GM12878 (cell line): ENCODE results near the gene SUGP2. TPM values are rescaled to one million over a fixed set of nuclear protein-coding genes. Genes with fewer than 3 reads are reported as not detected.
"Not testable (repeated sequence)": the region's sequence is repeated elsewhere in the genome, so short reads cannot be mapped to it uniquely, and the experiment has no call there.

Experiments used
- ATAC-seq: fragments of 200-7000 bp; cut with Tn5 transposase; 3 replicates; pipeline ENCODE4 v1.9.1; 2020; ENCODE audit warnings: mild to moderate bottlenecking, moderate library complexity
- BruUV-seq: library from RNA; stranded (reverse); fragments of 400-500 nt; replicated peaks from 2 replicates; lab custom pipeline; 2021; lab: Mats Ljungman, UMichigan
- CTCF ChIA-PET: fragments of 300-600 bp; sonication (Branson Sonifier 250); formaldehyde crosslinking; extraction: SDS; loops from one replicate; lab custom pipeline; 2021; ENCODE audit warnings: inconsistent platforms; lab: Yijun Ruan, JAX
- POLR2A ChIA-PET: fragments of 350-600 bp; formaldehyde crosslinking; extraction: SDS; loops from one replicate; lab custom pipeline; 2021; ENCODE audit warnings: inconsistent platforms; lab: Charles Lee
- RAD21 ChIA-PET: fragments of 300-600 bp; sonication (Branson Sonifier 250); formaldehyde crosslinking; loops from one replicate; lab custom pipeline; 2023; ENCODE audit warnings: antibody characterized with exemption; ENCODE audit not compliant: unreplicated experiment; lab: Charles Lee
- SMC1A ChIA-PET: fragments of 300-600 bp; sonication (Branson Sonifier 250); formaldehyde crosslinking; loops from one replicate; lab custom pipeline; 2023; ENCODE audit not compliant: unreplicated experiment, uncharacterized antibody; lab: Charles Lee
- DNase-seq: peaks from one replicate; pipeline ENCODE4 v3.0.0-alpha.2; 2011; ENCODE audit warnings: low read depth, low spot score
- FAIRE-seq: peaks from 3 replicates; lab custom pipeline; 2011; peaks lifted over from hg19 to GRCh38; lab: Jason Lieb, UNC
- H2AFZ ChIP-seq: 2 replicates; pipeline ENCODE4 v1.6.0; 2011; ENCODE audit warnings: low read depth, low read length, control low read depth; ENCODE audit not compliant: control insufficient read depth
- H3K27ac ChIP-seq: 2 replicates; pipeline ENCODE4 v1.5.1; 2011; ENCODE audit warnings: control low read depth; ENCODE audit not compliant: control insufficient read depth, insufficient read depth
- H3K27me3 ChIP-seq, 2 experiments: replicated peaks in 1 of 2; 2 replicates each; pipeline versions ENCODE4 v1.6.0 to v1.6.1; 2011; ENCODE audit warnings: low read length in 1 of 2; ENCODE audit not compliant: control insufficient read depth in 2 of 2, insufficient read depth in 2 of 2
- H3K36me3 ChIP-seq, 2 experiments: 2 replicates each; pipeline ENCODE4 v1.5.1; 2011; ENCODE audit warnings: low read length in 1 of 2; ENCODE audit not compliant: control insufficient read depth in 2 of 2, insufficient read depth in 2 of 2
- H3K4me1 ChIP-seq: 2 replicates; pipeline ENCODE4 v1.6.1; 2011; ENCODE audit warnings: mild to moderate bottlenecking, low read length, moderate library complexity, mixed read lengths; ENCODE audit not compliant: control insufficient read depth, insufficient read depth
- H3K4me2 ChIP-seq: 2 replicates; pipeline ENCODE4 v1.6.0; 2011; ENCODE audit warnings: control low read depth; ENCODE audit not compliant: control insufficient read depth, insufficient read depth
- H3K4me3 ChIP-seq: fragments of 200-600 bp; sonication (generic); 2 replicates; pipeline ENCODE4 v1.5.1; 2016
- H3K79me2 ChIP-seq: 2 replicates; pipeline ENCODE4 v1.6.0; 2011; ENCODE audit warnings: low read length; ENCODE audit not compliant: control insufficient read depth, insufficient read depth
- H3K9ac ChIP-seq: 2 replicates; pipeline ENCODE4 v1.8.0; 2011; ENCODE audit warnings: low read length, control low read depth, mixed read lengths; ENCODE audit not compliant: control insufficient read depth, insufficient read depth
- H3K9me3 ChIP-seq: replicated peaks from 3 replicates; pipeline ENCODE4 v1.5.1; 2011; ENCODE audit warnings: mild to moderate bottlenecking, low read length; ENCODE audit not compliant: control insufficient read depth, insufficient read depth
- H4K20me1 ChIP-seq: 2 replicates; pipeline ENCODE4 v1.6.0; 2011; ENCODE audit not compliant: control insufficient read depth, insufficient read depth
- MTA3 ChIP-seq: IDR thresholded peaks from 2 replicates; pipeline ENCODE4 v1.6.1; 2012; ENCODE audit warnings: low read length, inconsistent platforms, borderline replicate concordance
- RELB ChIP-seq: fragments of 450-650 bp; IDR thresholded peaks from 2 replicates; pipeline ENCODE4 v1.6.1; 2017; ENCODE audit warnings: low read depth, mild to moderate bottlenecking, moderate library complexity
- REST ChIP-seq: IDR thresholded peaks from 2 replicates; pipeline ENCODE4 v1.6.1; 2012; ENCODE audit warnings: mild to moderate bottlenecking, low read depth, low read length
- SKIL ChIP-seq: fragments of 450-650 bp; IDR thresholded peaks from 2 replicates; pipeline ENCODE4 v1.6.1; 2017; ENCODE audit warnings: mild to moderate bottlenecking, low read depth, inconsistent platforms; ENCODE audit not compliant: poor library complexity, severe bottlenecking
- ZNF207 ChIP-seq: fragments of 450-650 bp; IDR thresholded peaks from 2 replicates; pipeline ENCODE4 v1.6.1; 2014; ENCODE audit warnings: antibody characterized with exemption, mild to moderate bottlenecking, borderline replicate concordance
- WGBS: methylation state at CpG from one replicate; pipeline ENCODE4 v1.1.6; 2016; ENCODE audit warnings: low lambda C conversion rate; ENCODE audit not compliant: insufficient replicate concordance, insufficient coverage; ENCODE audit errors: missing lambda C conversion rate; 5-methylcytosine and 5-hydroxymethylcytosine counted together
- in situ Hi-C: fragments of 300-500 bp; cut with MboI; formaldehyde crosslinking; loops from 9 replicates; pipeline ENCODE4 v1.14.3; 2018; ENCODE audit warnings: mixed read lengths
- intact Hi-C: fragments of 100-400 bp; cut with micrococcal nuclease; formaldehyde crosslinking; loops from one replicate; pipeline ENCODE4 v1.14.2; 2022; ENCODE audit not compliant: unreplicated experiment
- polyA plus RNA-seq, 11 experiments: library from polyadenylated mRNA; depleted of rRNA in 4 of 11; unstranded in 6 of 11; stranded (reverse) in 5 of 11; fragments of >200 nt; fragmentation: Nextera tagmentation in 4 of 11; fragmentation: Illumina TruSeq in 1 of 11; extraction: Ambion mirVana in 4 of 11; extraction: Trizol in 1 of 11; gene quantifications; 1 replicate in 1 of 11; 2 replicates in 10 of 11; pipeline versions ENCODE4 v1.2.1 to v1.2.3, GENCODE V29; 2011 to 2016; ENCODE audit warnings: inconsistent platforms in 2 of 11, missing spikeins in 2 of 11, low read depth in 1 of 11
- total RNA-seq, 4 experiments: library from RNA; depleted of rRNA in 3 of 4; stranded (reverse); fragments of >200 nt in 3 of 4; fragmentation: Illumina TruSeq in 1 of 4; extraction: Trizol in 1 of 4; gene quantifications; 2 replicates each; pipeline versions ENCODE4 v1.2.1 to v1.2.3, GENCODE V29; 2013 to 2021

Gene SUGP2
- total and polyA plus RNA-seq, 10 of the 15 experiments (the other 5 are each of a cell fraction or from before 2014, with no cell fraction given) = 15.0 to 120 (median 57.2) TPM

GRCh38 chr19:19023376-19023775, 9.9 kb downstream of the SUGP2 start:
- ChIA-PET POLR2A (interaction anchor here (0.9 kb wide), 1 partner anchor 151 kb away, joined by 3 read pairs; no protein-coding TSS in a partner anchor), CTCF (interaction anchor here (0.8 kb wide), 1 partner anchor 264 kb away, joined by 3 read pairs; no protein-coding TSS in a partner anchor)
- 100% methylated on average over 1 of the region's 1 CpG for WGBS
- H3K9ac ChIP-seq, H2AFZ ChIP-seq, DNase-seq, H3K27ac ChIP-seq, RAD21 ChIA-PET, H4K20me1 ChIP-seq, H3K9me3 ChIP-seq, H3K4me1 ChIP-seq, ATAC-seq, BruUV-seq, H3K4me2 ChIP-seq, FAIRE-seq, in situ Hi-C loops, SMC1A ChIA-PET, intact Hi-C loops, H3K4me3 ChIP-seq, H3K27me3 ChIP-seq: not testable (repeated sequence)
- peaks cover 18 to 42% of the 10 kb centered on the region in 2 experiments for H3K36me3 ChIP-seq
- peaks cover 20% of the 10 kb centered on the region for H3K79me2 ChIP-seq

GRCh38 chr19:19022380-19022961, 10.8 kb downstream of the SUGP2 start:
- no peak overlapping the region for H3K9ac ChIP-seq
- RAD21 ChIA-PET = no interaction called here
- H3K27ac ChIP-seq = no peak overlapping the region
- WGBS = 91% methylated on average over 4 of the region's 4 CpGs
- H3K79me2 ChIP-seq = peaks cover 20% of the 10 kb centered on the region
- SMC1A ChIA-PET = no interaction called here
- no peak overlapping the region for H3K4me2 ChIP-seq
- POLR2A ChIA-PET = interaction anchor here (0.6 to 0.9 kb wide), 2 partner anchors 19 to 152 kb away, joined by 3 to 4 read pairs; no protein-coding TSS in a partner anchor
- no peak; the same call in 2 of the 3 replicates for ATAC-seq
- intact Hi-C loops = no loop called here
- in situ Hi-C loops = no loop called here
- CTCF ChIA-PET = interaction anchor here (0.5 to 1.0 kb wide), 2 partner anchors 22 to 261 kb away, joined by 3 to 4 read pairs; no protein-coding TSS in a partner anchor
- H2AFZ ChIP-seq = no peak overlapping the region
- H3K27me3 ChIP-seq = no peaks in the 10 kb centered on the region
- no peaks in the 10 kb centered on the region for H3K4me1 ChIP-seq
- TF ChIP-seq SKIL (no peak), RELB (no peak), REST (no peak), ZNF207 (no peak), MTA3 (no peak)
- TF ChIP-seq, all 136 proteins: peak for 0
- H3K9me3 ChIP-seq = no peaks in the 10 kb centered on the region
- no peaks in the 10 kb centered on the region for H4K20me1 ChIP-seq
- H3K36me3 ChIP-seq = peaks cover 17 to 39% of the 10 kb centered on the region in 2 experiments
- FAIRE-seq (no peak), DNase-seq (no peak)
- BruUV-seq = no TSS peak
- no peak overlapping the region for H3K4me3 ChIP-seq
